Stimulated activated CD8-positive, alpha-beta memory T cell treated with anti-CD3 and anti-CD28 coated beads, Interleukin-15, amount 100 ng/mL, for 48 hours (primary cell): Measurements from ENCODE around the gene METRNL.
"Not testable (repeated sequence)": the region's sequence is repeated elsewhere in the genome, so short reads cannot be mapped to it uniquely, and the experiment has no call there.

Experiments
- DNase-seq, 2 donors: peaks; one replicate each; pipeline ENCODE4 v3.0.0-alpha.2; 2020; ENCODE audit warnings: low read depth in 2 of 2

Gene METRNL

DNA sequence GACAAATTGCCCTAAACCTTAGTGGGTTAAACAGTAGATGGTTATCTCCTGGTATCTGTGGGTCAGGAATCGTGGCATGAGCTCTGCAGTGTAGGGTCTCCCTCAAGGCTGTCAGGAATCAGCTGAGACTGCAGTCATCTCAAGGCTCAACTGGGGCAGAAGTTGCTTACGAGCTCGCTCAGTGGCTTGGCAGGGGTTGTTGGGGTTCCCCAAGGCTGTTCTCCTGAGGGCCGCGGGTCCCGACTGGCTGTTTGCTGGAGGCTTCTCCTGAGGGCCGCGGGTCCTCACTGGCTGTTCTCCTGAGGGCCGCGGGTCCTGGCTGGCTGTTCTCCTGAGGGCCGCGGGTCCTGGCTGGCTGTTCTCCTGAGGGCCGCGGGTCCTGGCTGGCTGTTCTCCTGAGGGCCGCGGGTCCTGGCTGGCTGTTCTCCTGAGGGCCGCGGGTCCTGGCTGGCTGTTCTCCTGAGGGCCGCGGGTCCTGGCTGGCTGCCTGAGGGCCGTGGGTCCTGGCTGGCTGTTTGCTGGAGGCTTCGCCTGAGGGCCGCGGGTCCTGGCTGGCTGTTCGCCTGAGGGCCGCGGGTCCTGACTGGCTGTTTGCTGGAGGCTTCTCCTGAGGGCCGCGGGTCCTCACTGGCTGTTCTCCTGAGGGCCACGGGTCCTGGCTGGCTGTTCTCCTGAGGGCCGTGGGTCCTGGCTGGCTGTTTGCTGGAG lies 60.3 kb downstream of the METRNL start:
- DNase-seq = not testable (repeated sequence)

DNA sequence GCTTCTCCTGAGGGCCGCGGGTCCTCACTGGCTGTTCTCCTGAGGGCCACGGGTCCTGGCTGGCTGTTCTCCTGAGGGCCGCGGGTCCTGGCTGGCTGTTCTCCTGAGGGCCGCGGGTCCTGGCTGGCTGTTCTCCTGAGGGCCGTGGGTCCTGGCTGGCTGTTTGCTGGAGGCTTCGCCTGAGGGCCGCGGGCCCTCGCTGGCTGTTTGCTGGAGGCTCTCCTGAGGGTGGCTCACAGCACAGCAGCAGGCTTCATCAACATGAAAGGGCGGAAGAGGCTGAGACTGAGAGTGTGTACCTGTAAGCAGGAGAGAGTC lies 60.8 kb downstream of the METRNL start:
- DNase-seq = not testable (repeated sequence)

DNA sequence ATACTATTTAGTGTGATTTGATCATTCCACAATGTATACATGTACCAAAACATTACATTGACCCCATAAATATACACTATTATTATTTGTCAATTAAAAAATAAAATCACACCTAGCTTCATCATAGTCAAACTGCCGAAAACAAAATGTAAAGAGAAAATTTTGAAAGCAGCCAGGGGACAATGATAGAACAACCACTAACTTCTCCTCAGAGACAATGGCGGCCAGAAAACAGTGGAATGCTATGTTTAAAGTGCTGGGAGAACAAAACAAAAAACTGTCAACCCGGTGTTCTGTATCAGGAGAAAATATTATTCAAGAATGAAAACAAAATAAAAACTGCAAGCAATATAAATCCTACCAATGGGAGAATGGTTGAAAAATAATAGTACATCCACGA lies 63.2 kb downstream of the METRNL start:
- no peak for DNase-seq

DNA sequence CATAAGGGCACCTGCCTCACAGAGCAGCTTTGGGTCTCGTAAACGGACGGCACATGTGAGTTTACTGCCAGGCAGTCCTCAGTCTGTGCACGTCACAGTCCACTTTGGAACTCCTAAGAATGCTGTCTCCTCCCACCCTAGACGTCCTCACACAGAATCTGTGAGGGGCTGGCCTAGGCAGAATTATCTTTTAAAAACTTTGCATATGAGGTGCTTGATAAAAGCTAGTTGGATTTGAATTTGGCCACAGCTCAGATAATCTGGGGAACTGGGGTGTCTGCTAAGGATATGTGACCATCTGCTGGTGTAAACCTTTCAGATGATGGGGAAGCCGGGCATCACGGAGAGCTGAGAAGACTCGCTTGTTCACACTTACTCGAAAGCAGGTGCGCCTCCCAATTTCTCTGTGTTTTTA lies 64.4 kb downstream of the METRNL start:
- no peak for DNase-seq
